Rectal smooth muscle tissue (tissue), 1 donor: ENCODE results near the gene KIFC3.
"Not testable (repeated sequence)": the region's sequence is repeated elsewhere in the genome, so short reads cannot be mapped to it uniquely, and the experiment has no call there.

ENCODE experiments used
- H3K27ac ChIP-seq: one replicate; pipeline ENCODE4 v1.7.0; 2013; ENCODE audit warnings: low read depth, low read length, inconsistent platforms
- H3K27me3 ChIP-seq: one replicate; pipeline ENCODE4 v1.7.0; 2013; ENCODE audit warnings: low read length; ENCODE audit not compliant: control insufficient read depth, insufficient read depth
- H3K36me3 ChIP-seq: one replicate; pipeline ENCODE4 v1.7.0; 2013; ENCODE audit warnings: low read length; ENCODE audit not compliant: control insufficient read depth, insufficient read depth
- H3K4me1 ChIP-seq: one replicate; pipeline ENCODE4 v1.7.0; 2013; ENCODE audit warnings: low read length; ENCODE audit not compliant: control insufficient read depth, insufficient read depth
- H3K4me3 ChIP-seq: one replicate; pipeline ENCODE4 v1.7.0; 2013; ENCODE audit warnings: low read length
- H3K9ac ChIP-seq: one replicate; pipeline ENCODE4 v1.7.0; 2013; ENCODE audit warnings: low read length

The KIFC3 gene

DNA sequence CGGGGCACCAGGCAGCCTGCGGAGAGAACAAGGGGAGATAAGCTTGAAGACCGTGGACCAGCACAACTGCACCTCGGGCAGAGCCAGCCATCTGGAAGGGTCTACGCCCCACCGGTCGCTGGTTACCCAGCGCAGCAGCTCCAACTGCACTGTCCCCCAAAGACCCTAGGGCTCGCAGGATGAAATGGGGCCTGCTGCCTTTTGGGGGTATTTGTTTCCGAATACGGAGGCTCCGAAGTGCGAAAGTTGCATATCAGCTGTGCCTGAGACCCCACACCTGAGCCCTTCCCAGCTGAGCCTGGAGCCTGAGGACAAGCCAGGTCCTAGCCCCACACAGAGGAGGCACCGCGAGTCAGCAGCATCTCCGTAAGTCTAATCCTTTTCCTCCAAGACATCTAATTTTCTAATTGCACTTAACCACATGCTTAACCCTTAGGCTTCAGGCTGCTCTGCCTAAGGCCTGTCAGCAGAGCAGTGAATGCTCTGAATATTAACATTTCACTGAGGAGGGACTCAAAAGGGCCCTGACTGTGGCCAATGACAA is 4.0 kb downstream of the KIFC3 start:
- H3K9ac ChIP-seq: no peak overlapping the region
- peaks cover 14% of the 10 kb centered on the region for H3K4me1 ChIP-seq
- H3K27me3 ChIP-seq: peaks cover 5% of the 10 kb centered on the region
- no peak overlapping the region for H3K27ac ChIP-seq
- H3K36me3 ChIP-seq: peaks cover 2% of the 10 kb centered on the region
- H3K4me3 ChIP-seq: no peak overlapping the region

DNA sequence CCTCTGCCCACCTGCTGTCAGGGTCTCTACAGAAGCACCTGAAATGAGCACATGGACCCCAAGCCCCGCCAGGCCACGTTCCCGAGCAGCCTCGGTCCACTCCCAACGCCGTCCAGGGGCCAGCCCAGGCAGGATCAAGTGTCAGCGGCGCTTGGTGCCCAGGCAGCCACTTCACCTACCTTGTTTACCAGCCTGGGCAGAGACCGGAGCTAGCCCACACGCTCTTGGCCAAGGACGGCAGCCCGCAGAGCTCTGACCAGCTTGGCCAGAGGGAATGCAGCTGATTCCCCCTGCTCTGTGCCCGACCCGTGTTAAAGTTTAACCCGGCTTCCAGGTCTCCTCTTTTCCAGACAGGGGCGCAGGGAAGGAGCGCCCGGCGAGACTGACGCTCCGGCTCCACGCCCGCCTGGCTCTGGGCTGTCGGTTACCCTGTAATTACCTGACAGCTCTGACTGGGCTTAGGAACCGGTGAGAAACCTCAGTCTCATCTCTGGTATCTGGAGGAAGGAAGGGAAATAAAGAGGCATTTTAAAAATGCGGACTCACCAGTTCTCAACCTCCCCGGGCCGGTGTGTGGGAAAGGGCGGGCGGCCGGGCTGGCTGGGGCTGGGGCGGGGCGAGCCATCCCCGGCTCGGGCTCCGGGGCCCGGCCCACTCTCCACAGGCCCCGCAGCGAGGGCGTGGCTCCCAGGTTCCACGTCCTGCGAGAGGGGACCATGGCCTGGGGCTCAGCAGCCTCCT is 4.6 kb downstream of the KIFC3 start:
- no peak overlapping the region for H3K9ac ChIP-seq
- peaks cover 2% of the 10 kb centered on the region for H3K36me3 ChIP-seq
- peaks cover 5% of the 10 kb centered on the region for H3K27me3 ChIP-seq
- no peak overlapping the region for H3K4me3 ChIP-seq
- peaks cover 7% of the 10 kb centered on the region for H3K4me1 ChIP-seq
- H3K27ac ChIP-seq: no peak overlapping the region

- peaks cover 2% of the 10 kb centered on the region for H3K36me3 ChIP-seq
- peaks cover 5% of the 10 kb centered on the region for H3K27me3 ChIP-seq
- no peak overlapping the region for H3K9ac ChIP-seq
- H3K4me1 ChIP-seq: peaks cover 5% of the 10 kb centered on the region
- H3K27ac ChIP-seq: no peak overlapping the region
- H3K4me3 ChIP-seq: no peak overlapping the region
These were observed 5.1 kb downstream of the KIFC3 start for GRCh38 chr16:57797216-57797525.

- not testable (repeated sequence) for H3K36me3 ChIP-seq, H3K27ac ChIP-seq, H3K9ac ChIP-seq, H3K4me1 ChIP-seq, H3K27me3 ChIP-seq, H3K4me3 ChIP-seq
These were observed 6.3 kb downstream of the KIFC3 start for GRCh38 chr16:57796014-57796413.

GRCh38 chr16:57795431-57795878 is 6.8 kb downstream of the KIFC3 start:
- H3K27me3 ChIP-seq: no peaks in the 10 kb centered on the region
- H3K27ac ChIP-seq: no peak overlapping the region
- H3K4me1 ChIP-seq: peaks cover 3% of the 10 kb centered on the region
- peaks cover 2% of the 10 kb centered on the region for H3K36me3 ChIP-seq
- H3K4me3 ChIP-seq: no peak overlapping the region
- no peak overlapping the region for H3K9ac ChIP-seq

GRCh38 chr16:57794849-57795430 is 7.4 kb downstream of the KIFC3 start:
- H3K4me3 ChIP-seq: no peak overlapping the region
- H3K9ac ChIP-seq: no peak overlapping the region
- no peaks in the 10 kb centered on the region for H3K4me1 ChIP-seq
- H3K27me3 ChIP-seq: no peaks in the 10 kb centered on the region
- no peak overlapping the region for H3K27ac ChIP-seq
- peaks cover 2% of the 10 kb centered on the region for H3K36me3 ChIP-seq

DNA sequence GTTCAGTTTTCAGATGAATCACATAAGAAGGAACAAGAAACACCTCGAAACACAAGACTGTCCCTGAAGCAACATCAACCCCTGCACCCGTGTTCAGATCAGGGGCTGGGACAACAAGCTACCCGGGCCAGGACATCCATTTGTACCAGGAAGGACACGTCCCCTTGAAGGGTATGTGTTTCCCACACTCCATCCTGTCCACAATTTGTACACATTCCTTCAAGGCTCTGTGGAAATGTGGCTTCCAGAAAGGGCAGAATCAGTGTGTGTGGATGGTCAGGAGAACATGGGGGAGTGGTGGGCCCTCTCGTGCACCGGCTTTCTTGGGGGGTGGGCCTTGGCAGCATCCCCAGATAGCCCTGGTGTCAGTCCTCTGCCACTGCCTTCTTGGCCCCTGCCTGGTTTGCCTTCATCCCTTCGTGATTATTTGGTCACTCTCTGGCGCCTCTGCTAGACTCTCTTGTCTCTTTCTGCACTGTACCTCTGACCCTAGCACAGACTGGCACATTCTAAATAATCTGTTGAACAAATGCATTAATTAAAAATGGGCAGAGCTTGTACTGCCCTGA is 10.3 kb downstream of the KIFC3 start:
- Histone ChIP-seq H3K4me3 (no peak overlapping the region), H3K36me3 (peaks cover 2% of the 10 kb centered on the region), H3K4me1 (no peaks in the 10 kb centered on the region), H3K27ac (no peak overlapping the region), H3K27me3 (no peaks in the 10 kb centered on the region), H3K9ac (no peak overlapping the region)

GRCh38 chr16:57791195-57791892 is 10.9 kb downstream of the KIFC3 start:
- no peak overlapping the region for H3K9ac ChIP-seq
- no peaks in the 10 kb centered on the region for H3K27me3 ChIP-seq
- peaks cover under 1% of the 10 kb centered on the region for H3K4me1 ChIP-seq
- H3K27ac ChIP-seq: no peak overlapping the region
- H3K4me3 ChIP-seq: no peak overlapping the region
- H3K36me3 ChIP-seq: peaks cover 2% of the 10 kb centered on the region

DNA sequence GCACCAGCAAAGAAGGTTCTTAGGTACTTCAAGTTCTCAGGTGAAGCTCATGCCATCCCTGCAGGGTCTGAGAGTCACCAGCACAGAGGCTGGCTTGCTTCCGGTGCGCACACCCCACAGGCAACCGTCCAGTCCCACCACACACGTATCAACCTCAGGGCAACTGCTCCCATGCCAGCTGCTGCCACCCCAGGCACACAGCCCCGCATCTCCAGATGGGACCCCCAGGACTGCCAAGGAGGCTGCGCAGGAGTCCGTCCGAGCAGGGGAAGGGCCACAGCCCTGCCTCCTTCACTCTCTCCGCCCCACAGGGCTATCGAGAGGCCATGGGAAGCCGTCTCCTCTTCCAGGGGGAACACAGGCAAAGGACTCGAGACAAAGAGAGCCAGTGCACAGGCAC is 13.3 kb downstream of the KIFC3 start:
- Histone ChIP-seq H3K4me1 (peaks cover 4% of the 10 kb centered on the region), H3K27ac (no peak overlapping the region), H3K27me3 (no peaks in the 10 kb centered on the region), H3K36me3 (no peaks in the 10 kb centered on the region), H3K9ac (no peak overlapping the region), H3K4me3 (no peak overlapping the region)

DNA sequence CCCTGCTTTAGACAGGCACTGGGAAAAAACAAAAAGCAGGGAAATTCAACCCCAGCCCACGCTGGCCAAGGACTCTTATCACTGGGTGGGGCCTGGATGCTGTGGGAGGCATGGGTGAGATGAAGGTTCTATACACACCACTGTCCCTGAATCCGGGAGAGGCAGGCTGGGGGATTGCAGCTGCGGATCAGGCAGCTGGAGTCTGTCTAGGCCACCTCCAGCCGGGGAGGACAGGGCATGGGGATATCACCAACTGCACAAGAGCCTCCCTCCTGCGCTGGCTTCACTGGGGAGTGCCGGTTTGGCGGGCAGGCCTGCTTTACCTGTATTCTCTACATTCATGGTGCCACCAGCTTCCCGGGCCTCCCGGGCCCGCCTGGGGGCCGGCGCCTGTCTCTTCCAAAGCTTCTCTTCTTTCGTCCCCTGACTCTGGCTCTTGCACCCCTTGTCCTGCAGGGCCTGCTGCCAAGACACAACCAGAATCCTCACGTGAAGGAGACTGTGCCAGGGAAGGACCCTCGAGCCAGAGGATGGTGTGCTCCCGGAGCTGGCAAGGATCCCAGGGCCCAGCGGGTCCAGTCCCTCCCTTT is 13.9 kb downstream of the KIFC3 start:
- Histone ChIP-seq H3K27ac (no peak overlapping the region), H3K9ac (no peak overlapping the region), H3K36me3 (no peaks in the 10 kb centered on the region), H3K27me3 (no peaks in the 10 kb centered on the region), H3K4me3 (no peak overlapping the region), H3K4me1 (peaks cover 4% of the 10 kb centered on the region)

GRCh38 chr16:57787519-57787905 is 14.8 kb downstream of the KIFC3 start:
- peaks cover 4% of the 10 kb centered on the region for H3K4me1 ChIP-seq
- no peak overlapping the region for H3K4me3 ChIP-seq
- H3K9ac ChIP-seq: no peak overlapping the region
- no peak overlapping the region for H3K27ac ChIP-seq
- no peaks in the 10 kb centered on the region for H3K27me3 ChIP-seq
- no peaks in the 10 kb centered on the region for H3K36me3 ChIP-seq
